Keratinocyte (primary cell): ENCODE data around the gene PRSS33.

Experiments
- EZH2 ChIP-seq: IDR thresholded peaks from one replicate; pipeline ENCODE4 v1.6.1; 2012; ENCODE audit warnings: inconsistent platforms, mild to moderate bottlenecking, low read length, moderate library complexity
- TF ChIP-seq, protein P1 (sequence below), 3 experiments: IDR thresholded peaks in 1 of 3; conservative IDR thresholded peaks in 1 of 3; optimal IDR thresholded peaks in 1 of 3; 2 replicates in 2 of 3; 3 replicates in 1 of 3; pipeline versions ENCODE3 to v1.5.1; 2011; ENCODE audit warnings: low read length in 3 of 3, mild to moderate bottlenecking in 3 of 3, moderate library complexity in 2 of 3, control low read depth in 1 of 3, inconsistent platforms in 1 of 3; ENCODE audit not compliant: insufficient read depth in 2 of 3; ENCODE audit errors: extremely low read depth in 1 of 3

DNA sequence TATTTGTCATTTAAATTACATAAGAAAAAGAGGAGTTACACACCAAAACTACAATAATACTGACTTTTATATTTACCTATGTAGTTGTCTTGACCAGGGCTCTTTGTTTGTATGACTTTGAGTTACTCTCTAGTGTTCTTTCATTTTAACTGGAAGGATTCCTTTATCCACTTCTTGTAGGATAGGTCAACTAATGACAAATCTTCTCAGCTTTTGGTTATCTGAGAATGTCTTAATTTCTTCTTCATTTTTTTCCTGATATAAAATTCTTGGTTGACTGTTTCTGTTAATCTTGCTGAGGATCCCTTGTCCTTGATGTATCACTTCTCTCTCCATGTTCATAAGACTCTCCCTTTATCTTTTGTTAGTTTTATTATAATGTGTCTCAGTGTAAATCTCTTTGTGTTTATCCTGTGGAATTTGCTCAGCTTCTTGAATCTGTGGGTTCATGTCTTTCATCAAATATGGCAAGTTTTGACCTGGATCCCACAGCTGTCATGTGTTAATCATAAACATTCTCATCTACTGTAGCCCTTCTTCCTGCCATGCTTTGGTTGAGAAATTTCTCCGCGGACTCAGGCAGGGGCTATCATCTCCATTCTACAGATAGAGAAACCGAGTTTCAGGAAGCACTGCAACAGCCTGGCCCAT, 16.3 kb upstream of the PRSS33 start:
- TF ChIP-seq EZH2: no peak
- TF ChIP-seq, protein P1, sequence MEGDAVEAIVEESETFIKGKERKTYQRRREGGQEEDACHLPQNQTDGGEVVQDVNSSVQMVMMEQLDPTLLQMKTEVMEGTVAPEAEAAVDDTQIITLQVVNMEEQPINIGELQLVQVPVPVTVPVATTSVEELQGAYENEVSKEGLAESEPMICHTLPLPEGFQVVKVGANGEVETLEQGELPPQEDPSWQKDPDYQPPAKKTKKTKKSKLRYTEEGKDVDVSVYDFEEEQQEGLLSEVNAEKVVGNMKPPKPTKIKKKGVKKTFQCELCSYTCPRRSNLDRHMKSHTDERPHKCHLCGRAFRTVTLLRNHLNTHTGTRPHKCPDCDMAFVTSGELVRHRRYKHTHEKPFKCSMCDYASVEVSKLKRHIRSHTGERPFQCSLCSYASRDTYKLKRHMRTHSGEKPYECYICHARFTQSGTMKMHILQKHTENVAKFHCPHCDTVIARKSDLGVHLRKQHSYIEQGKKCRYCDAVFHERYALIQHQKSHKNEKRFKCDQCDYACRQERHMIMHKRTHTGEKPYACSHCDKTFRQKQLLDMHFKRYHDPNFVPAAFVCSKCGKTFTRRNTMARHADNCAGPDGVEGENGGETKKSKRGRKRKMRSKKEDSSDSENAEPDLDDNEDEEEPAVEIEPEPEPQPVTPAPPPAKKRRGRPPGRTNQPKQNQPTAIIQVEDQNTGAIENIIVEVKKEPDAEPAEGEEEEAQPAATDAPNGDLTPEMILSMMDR (optimal IDR thresholded peaks at IDR 0.05 in 1 of 3, IDR thresholded peaks at IDR 0.05 in 1 of 3, conservative IDR thresholded peaks at IDR 0.05 in 1 of 3; ENCODE audit: extremely low read depth in 1 of 3, insufficient read depth in 2 of 3, low read length in 3 of 3): no peak
